NCI-H1436 (cell line): ENCODE results near the gene CEP152.

Experiments used
- DNase-seq: peaks from one replicate; lab custom pipeline; 2025; lab: John Stamatoyannopoulos, UW

The CEP152 gene

DNA sequence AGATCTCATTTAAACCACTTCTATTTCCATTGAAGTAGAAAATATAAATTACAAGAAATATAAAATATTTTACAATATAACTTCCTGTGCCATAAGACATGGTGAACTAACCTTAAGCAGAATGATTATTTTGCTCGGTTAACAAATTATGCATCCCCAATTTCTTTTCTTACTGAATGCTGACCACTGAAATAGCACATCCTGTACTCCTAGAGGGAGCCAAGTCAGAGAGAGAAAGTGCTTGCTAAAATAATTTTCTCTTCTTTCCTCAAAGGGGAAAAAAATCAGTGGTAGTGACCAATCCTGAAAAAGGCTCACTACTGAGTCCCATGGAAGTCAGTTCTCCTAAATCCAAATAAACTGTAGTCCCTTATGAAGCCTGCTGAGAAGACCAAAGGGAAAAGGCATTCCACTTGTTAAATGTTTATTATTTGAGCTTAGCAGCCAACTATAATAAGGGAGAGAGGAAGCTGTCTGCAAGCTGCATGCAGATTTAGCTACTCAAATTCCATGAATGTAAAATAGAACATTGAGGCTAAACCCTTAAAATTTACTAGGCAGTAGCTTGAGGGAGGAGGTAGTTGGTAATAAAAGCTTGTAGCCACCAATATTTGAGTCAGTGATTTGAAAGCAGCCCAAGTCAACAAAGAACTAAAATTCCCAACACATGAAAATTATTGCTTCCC, 33.1 kb downstream of the CEP152 start:
- no peak for DNase-seq

DNA sequence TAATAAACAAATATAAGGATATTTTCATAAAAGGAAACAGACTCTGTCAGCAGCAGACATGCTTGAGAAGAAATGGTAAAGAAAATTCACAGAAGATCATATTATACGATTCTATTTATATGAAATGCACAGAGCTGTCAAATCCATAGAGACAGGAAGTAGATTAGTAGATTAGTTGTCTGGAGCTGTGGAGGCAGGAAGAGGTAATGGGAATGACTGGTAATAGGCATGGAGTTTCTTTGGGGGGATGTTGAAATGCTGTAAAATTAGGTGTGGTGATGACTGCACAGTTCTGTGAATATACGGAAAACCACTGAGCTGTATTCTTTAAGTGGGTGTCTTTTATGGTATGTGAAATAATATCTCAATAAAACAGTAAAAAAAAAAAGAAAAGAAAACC, 35.3 kb downstream of the CEP152 start:
- DNase-seq: no peak

DNA sequence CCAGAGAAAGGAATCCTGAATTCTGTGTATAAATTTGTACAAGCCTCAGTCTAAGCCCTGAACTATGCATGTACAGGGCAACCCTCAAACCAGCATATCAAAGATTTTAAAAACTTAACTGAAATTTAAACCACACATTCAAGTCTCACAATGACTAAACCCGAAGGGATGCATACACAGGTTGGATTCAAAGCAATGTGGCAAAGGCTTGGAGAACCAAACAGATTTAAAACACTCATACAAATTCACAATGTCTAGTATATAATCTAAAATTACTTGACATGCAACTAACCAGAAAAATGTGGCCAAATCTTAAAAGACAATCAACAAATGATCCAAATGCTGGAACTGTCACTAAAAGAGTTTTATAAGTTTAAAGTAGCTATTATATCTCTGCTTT, 36.4 kb downstream of the CEP152 start:
- DNase-seq: no peak

DNA sequence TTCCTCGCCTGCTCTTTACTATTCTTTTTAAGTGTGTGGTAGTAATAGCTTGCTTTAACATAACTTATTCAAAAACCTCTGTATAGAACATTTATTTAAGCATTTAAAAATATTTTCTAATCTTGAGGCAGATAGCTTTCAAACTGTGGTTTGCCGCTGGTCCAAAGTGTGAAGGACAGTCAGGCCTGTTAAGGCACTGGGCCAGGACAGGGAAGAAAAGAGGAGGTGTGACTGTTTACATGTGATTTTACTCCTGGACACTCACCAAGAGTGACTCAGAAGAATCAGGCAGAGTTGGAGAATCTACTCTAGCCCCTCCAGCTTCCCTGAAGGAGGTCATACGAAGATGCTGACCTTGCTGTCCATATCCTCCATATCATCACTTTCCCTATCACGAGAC, 44.7 kb downstream of the CEP152 start:
- no peak for DNase-seq

DNA sequence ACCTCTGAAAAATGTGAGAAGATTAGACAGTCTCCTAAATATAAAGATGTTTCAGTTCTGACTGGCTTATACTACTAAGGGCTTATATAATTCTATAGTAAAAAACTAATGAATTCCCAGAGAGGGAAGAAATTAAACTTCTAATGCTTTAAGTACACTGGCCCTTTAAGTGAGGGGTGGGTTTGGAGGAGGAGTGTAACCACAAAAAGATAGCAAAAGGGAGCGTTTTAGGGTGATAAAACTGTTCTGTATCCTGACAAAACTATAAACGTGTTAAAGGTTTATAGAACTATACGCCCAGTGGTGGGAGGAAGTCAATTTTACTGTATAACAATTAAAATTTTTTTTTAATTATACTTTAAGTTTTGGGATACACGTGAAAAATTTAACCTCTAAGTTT, 45.8 kb downstream of the CEP152 start:
- DNase-seq: no peak

DNA sequence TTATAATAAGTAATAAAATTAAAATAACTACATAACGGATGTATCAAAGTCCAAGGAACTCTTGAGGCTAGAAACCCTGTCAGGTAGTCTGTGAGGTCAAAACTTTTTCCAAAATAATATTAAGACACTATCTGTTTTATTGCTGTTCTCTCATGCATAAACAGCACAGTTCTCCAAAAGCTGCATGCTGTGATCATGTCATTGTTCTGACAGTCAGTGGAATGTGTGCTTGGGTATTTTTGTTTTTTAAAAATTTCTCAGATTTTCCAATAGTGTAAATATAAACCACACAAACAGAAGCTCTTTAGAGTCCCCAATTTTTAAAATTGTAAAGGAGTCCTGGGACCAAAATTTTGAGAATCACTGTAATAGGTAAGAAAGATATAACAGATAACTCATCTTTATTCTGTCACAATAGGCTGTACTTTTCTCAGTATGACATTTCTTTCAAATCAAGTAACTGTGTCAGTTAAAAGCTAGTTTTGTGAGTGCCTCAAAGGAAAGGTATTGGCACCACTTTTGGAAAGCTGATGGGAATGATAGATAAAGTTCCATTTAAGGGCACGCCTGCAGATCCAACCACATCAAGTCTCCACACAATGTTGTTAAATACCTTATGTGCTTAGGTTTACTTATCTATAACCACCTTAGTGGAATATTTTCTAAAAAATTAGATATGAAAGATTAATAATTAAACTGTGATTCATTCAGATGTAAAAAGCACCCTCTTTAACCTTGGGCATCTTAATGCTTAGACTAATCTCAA, 49.3 kb downstream of the CEP152 start:
- DNase-seq: no peak

DNA sequence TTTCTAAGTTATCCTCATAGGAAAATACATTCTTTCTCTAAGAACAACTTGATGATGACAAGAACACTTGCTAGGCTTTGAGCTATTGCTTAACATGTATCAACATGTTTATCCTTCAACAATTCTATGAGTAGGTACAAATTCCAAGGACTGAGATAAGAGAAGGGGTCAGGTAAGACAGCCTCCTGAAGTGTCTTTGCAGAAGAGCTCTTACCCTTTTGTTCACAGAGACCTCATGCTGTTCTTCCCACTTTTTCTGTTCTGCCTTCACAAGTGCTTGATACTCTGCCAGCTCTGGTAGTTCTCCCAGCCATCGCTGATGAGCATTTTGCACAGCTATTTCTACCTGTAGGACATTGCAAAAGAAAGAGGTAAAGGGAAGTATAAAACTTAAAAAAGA, 50.9 kb downstream of the CEP152 start:
- DNase-seq: no peak

DNA sequence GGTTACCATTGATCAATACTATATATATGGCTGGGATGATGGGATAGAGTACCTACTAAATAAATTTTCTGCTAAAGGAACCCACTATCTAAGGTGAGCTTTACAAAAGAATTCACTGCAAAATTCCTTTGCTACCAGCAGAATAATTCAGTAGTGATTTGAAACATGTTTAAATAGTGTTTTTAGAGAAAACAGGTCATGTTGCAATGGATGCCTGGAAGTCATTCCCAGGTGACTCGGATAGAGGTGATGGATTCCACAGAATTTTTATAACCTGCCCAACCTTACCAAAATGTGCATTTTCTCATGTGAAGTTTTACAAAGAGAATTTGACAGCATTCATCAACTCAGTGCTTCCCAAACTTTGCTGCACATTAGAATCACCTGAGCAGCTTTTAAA, 53.2 kb downstream of the CEP152 start:
- DNase-seq: no peak

DNA sequence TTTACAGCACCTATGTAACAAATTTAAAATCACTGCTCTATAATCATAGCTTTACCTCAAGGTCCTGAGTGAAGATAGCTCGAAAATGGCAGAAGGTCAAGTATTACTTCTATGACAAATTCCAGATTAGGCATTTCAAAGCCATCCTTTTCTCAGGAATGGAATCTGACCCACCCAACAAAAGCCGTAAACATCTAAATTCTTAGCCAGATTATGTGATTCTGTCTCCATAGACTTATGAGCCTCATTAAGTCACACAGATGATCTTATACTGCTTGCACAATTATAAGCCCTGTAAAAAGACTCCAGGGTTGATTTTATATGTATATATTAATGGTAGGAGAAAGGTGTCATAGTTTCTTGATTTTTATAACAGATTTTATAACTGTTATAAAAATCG, 56.9 kb downstream of the CEP152 start:
- no peak for DNase-seq

DNA sequence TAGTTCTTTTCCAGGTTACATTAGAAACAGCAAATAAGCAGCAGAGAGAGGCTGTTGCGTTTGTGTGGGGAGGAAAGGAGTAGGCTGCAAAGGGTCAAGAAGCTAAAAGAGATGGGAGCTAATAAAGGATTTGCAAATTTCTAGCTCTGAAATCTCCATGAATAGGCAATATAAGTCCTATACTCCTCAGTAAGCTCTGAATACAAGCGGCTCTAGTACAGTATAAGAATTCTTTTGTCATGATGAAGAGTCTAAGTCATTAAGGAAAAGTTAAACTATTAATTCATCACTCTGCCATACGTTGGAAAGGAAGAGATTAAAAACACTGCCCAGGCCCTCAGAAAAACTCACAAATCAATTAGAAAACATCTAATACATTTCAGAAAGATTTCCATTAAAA, 59.3 kb downstream of the CEP152 start:
- DNase-seq: no peak

DNA sequence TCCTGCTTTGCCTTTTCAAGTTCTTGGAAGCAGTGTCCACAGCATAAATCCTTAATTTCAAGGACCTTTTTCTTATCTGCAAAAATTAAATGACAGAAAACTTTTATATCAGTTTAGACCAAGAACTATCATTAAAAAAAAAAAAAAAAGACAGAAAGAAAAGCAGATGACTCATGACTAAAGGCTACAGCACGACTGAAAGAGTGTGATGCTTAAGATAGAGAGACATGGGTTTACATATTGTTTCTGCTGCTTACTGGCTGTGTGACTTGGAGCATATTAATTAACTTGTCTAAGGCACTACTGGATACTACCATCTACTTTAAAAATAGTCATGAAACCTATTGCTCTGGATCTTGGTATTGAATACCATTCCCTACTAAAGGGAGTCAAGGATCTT, 62.3 kb downstream of the CEP152 start:
- DNase-seq: no peak

DNA sequence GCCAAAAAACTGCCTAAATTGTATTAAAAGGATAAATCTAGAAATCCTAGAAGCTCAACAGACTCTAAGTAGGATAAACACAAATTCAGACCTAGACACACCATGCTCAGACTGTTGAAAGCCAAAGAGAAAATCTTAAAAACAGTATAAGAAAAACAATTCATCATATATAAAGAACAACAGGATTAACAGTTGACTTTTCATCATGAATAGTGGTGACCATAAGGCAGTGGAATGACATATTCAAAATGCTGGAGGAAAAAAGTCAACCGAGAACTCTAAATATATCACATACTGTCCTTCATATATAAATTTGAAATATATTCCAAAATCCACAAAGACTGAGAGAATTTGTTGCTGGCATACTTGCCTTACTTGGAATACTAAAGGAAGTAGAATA, 77.3 kb downstream of the CEP152 start:
- no peak for DNase-seq

DNA sequence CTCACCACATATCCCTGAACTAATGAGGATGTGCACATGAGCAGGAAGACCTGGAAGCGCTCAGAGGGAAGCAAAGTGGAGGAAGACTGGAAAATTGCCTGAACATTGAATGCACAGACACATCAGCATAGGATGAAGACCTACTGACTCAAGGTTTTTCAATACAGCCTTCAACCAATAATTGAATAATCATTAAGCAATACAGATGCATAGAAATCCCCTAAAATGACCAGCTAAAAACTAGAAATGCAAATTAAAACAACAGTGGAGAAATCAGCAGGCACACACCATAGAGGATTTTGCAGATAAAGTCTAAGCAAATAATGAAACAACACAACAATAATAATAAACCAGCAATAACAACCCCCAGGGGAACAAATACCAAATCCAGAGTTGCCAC, 80.4 kb downstream of the CEP152 start:
- no peak for DNase-seq

DNA sequence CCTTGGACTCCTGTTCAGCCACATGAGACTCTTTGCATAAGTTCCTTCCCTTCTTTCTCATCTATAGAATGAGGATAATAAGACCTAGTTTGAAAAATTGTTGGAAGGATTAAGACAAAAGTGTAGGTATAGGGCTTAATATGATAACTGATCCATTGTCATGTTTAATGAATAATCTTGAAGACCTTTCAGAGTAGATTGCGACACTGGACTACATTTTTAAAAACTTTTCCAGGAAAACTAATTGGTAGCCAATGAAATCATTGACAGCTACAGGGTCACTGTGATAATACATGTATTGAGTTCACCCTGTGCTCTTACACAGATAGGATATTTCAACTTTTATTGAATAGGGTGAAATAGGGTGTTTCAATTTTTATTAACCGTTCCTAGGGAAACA, 86.9 kb downstream of the CEP152 start:
- no peak for DNase-seq

DNA sequence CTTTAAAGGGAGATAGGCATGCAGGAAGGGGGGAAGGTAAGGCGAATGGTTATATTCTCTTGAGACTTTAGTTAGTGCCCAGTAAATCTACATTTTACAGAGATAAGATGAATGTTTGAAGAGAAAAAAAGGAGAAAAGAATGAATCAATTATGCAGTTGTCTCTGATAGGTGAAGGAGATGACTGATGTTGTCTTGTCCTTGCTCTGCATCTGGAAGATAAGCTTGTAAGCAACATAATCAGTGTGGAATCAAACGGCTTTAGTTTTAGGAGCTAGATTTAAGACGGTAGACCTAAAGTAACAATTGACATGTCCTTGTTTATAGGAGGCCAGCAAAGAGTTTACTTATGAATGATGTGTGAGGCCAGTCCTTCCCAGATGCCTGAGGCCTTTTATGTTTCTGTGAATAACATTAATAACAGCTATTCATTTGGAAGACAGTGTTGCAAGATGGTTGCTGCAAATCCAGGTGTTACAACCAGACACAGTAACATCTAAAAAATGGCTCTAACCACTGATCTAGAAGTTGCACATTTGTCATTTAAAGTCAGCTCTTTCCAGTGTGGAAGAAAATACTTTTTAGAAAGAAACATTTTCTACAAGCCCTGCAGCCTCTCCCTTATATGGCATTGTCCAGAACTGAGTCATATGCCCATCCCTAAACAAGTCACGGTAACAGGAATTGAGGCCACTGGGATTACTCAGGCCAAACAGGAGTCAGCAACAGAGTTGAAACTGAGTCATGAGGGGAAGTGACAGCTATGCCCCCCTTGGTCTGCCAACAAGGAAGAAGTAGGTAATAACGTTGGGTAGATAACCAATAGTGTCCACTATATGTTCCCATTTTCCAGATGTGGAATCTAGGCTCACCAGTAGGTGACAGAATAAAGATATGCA, 87.9 kb downstream of the CEP152 start:
- DNase-seq: no peak

DNA sequence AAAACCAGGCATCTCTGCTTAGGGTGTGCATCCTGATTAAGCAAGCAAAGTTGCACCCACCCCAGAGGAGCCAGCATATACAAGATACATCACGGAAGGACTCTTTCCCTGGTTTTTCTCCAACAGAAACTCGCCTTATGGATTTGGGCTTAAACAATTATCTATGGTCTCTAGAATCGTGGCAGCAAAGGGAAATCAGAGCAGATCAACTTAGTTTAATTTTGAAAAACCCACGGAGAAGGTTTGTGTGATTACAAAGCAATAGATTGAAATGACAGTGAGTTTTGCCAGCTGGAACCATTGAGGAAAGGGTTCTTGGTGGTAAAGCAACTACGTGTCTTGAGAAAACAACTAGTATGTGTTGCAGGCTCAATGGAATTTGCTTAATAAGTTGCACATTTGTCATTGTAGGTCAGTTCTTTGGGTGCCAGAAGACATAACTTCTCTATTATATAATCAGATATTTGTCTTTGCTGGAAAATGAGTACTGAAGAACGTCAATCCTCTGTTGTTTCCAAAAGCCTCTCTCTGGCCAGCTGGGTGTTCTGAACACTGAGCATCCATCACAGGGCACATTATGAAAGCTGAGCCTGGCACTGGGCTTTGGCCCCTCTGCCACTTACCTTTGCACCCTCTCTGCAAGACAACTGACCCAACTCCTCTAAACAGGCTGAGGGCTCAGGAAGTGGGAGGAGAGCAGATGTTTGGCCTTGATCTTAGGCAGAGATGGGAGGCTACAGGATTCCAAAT, 89.6 kb downstream of the CEP152 start:
- DNase-seq: no peak

DNA sequence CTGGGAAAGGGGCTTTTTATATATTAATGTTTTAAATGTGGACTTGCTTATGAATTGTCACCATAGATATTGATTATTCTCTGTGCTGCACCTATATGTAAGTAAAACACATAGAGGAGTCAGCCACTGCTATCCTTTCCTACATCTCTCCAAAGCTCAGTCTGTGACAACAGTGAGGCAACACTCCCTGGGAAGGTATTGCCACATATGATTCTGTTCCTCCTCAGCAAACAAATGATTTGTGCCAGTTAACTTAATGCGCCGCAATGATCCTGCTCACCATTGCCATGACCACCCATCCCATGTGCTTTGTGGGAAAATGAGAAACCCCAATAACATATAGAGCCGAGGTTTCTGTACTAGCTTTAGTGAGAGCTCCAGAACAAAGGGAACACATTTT, 90.2 kb downstream of the CEP152 start:
- no peak for DNase-seq

DNA sequence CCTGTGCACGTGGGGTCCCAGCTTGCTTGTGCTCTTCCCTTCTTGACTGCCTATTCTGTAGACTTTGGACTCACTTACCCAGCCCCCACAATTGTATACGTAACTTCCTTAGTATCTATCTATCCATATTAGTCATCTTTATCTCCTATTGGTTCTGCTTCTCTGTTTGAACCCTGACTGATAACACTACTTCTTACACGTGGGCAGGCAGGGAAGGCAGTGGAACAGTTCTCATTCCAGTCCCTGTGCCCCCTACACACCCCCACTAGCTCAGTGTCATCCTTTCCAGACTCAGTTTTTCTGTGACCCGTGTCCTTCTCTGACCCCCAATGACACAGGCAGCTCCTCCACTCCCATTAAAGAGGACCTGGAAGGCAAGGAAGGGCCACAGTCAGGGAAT, 91.2 kb downstream of the CEP152 start:
- DNase-seq: no peak

DNA sequence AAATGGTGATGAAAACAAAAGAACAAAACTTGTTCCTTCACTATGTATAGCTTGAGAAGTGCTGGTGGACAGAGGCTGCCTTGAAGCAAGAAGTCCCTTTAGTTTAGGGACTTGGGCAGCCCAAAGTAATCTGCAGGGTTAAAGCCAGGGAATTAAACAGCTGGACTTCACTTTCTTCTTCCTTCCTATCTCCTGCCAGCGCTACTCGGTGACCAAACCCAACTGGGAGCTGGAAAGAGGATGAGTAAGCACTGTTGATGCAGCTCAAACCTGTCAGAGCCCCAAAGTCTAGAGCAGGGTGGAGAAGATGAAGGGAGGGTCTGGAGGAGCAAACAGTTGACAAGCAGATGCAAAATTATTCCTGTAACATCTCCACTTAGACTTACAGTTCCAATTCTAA, 92.2 kb downstream of the CEP152 start:
- DNase-seq: no peak

DNA sequence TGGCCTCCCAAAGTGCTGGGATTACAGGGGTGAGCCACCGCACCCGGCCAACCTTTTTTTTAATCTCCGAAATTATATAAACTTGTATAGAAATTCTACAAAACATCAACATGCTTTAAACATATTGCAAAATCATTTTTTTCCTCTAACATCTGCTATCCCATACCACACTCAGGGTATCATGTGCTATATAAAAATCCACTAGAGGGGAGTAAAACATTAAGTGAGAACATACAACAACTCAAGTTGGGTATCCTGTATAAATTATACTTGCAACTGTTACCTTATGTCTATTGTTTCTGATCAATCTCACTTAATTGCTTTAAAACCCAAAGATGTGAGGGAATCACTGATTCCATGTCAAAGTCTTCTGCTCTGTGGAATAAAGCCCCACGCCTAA, 93.4 kb downstream of the CEP152 start:
- no peak for DNase-seq

DNA sequence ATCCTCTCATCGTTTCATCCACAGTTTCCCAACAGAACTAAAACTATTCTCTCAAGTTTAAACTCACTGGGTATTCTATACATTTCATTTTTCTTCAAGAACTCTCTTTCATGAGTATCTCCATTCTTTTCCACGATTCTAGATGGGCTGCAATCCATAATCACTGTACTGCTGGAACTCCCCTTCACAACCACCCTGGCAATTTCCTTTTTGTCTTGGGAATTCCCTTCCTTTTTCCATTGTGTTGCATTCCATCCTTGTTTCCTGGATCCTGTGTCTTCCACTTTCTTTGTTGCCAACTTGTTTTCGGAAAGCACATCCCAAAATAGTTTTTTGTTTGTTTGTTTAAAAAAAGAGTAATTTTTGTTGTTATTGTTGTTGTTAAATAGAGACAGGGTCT, 98.3 kb downstream of the CEP152 start:
- DNase-seq: no peak

DNA sequence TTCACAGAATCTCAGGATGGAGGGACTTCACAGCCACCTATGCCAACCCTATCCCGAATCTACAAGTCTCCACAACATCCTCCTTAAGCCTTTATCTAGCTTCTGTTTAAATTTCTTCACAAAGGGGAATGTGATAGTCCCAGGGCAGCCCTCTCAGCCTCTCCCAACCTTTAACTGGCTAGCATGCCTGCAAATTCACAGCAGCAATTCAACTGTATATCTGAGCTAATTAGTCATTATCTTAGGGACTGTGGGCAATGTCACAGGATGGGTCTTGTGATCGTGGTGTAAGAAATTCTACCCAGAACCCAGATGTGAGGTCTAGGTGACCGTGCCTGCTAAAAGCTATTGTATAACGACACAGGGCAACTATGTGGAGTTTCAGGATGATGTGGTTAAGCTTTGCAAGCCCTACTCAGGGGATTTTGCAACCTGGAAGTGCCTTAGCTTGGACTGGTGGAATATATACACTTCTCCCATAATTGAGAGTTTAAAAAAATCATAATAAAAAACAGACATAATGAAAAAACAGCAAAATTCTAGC, 99.8 kb downstream of the CEP152 start:
- no peak for DNase-seq
